ENCODE data around the gene FSTL4.
"Not testable (repeated sequence)": the region's sequence is repeated elsewhere in the genome, so short reads cannot be mapped to it uniquely, and the experiment has no call there.

The FSTL4 gene

GRCh38 chr5:133552925-133553525 lies 59.3 kb downstream of the FSTL4 start:
- DNase-seq (ENCODE audit: low spot score), result no peak

- no peak for DNase-seq (ENCODE audit: low spot score)
Observed at GRCh38 chr5:133546500-133546899, 65.8 kb downstream of the FSTL4 start.

- no peak for DNase-seq (ENCODE audit: low spot score)
Observed at GRCh38 chr5:133544346-133544745, 68.0 kb downstream of the FSTL4 start.

GRCh38 chr5:133539818-133540217 lies 72.5 kb downstream of the FSTL4 start:
- DNase-seq (ENCODE audit: low spot score), result no peak

- no peak for DNase-seq (ENCODE audit: low spot score)
Observed at GRCh38 chr5:133538718-133539117, 73.6 kb downstream of the FSTL4 start.

- DNase-seq (ENCODE audit: low spot score), result not testable (repeated sequence)
Observed at GRCh38 chr5:133535241-133535929, 77.0 kb downstream of the FSTL4 start.

GRCh38 chr5:133534566-133534965 lies 77.8 kb downstream of the FSTL4 start:
- DNase-seq (ENCODE audit: low spot score), result no peak

- no peak for DNase-seq (ENCODE audit: low spot score)
Observed at GRCh38 chr5:133533541-133533940, 78.8 kb downstream of the FSTL4 start.

GRCh38 chr5:133531594-133531993 lies 80.7 kb downstream of the FSTL4 start:
- no peak for DNase-seq (ENCODE audit: low spot score)

GRCh38 chr5:133531178-133531577 lies 81.2 kb downstream of the FSTL4 start:
- no peak for DNase-seq (ENCODE audit: low spot score)

- DNase-seq (ENCODE audit: low spot score), result no peak
Observed at GRCh38 chr5:133530270-133530669, 82.1 kb downstream of the FSTL4 start.

GRCh38 chr5:133528841-133529240 lies 83.5 kb downstream of the FSTL4 start:
- DNase-seq (ENCODE audit: low spot score), result no peak

GRCh38 chr5:133527311-133527710 lies 85.0 kb downstream of the FSTL4 start:
- no peak for DNase-seq (ENCODE audit: low spot score)

- no peak for DNase-seq (ENCODE audit: low spot score)
Observed at GRCh38 chr5:133526368-133526767, 86.0 kb downstream of the FSTL4 start.

GRCh38 chr5:133525126-133525525 lies 87.2 kb downstream of the FSTL4 start:
- DNase-seq (ENCODE audit: low spot score), result no peak

GRCh38 chr5:133524666-133525065 lies 87.7 kb downstream of the FSTL4 start:
- no peak for DNase-seq (ENCODE audit: low spot score)

GRCh38 chr5:133523961-133524586 lies 88.3 kb downstream of the FSTL4 start:
- no peak for DNase-seq (ENCODE audit: low spot score)

GRCh38 chr5:133523013-133523658 lies 89.2 kb downstream of the FSTL4 start:
- no peak for DNase-seq (ENCODE audit: low spot score)

- DNase-seq (ENCODE audit: low spot score), result no peak
Observed at GRCh38 chr5:133521801-133522200, 90.5 kb downstream of the FSTL4 start.

- DNase-seq (ENCODE audit: low spot score), result no peak
Observed at GRCh38 chr5:133520991-133521706, 91.2 kb downstream of the FSTL4 start.

GRCh38 chr5:133520062-133520461 lies 92.3 kb downstream of the FSTL4 start:
- DNase-seq (ENCODE audit: low spot score), result no peak

- DNase-seq (ENCODE audit: low spot score), result no peak
Observed at GRCh38 chr5:133519191-133519590, 93.2 kb downstream of the FSTL4 start.

Data from left forelimb (tissue), 1 donor.